ENCODE data around the gene MOB4.

MOB4 gene

DNA sequence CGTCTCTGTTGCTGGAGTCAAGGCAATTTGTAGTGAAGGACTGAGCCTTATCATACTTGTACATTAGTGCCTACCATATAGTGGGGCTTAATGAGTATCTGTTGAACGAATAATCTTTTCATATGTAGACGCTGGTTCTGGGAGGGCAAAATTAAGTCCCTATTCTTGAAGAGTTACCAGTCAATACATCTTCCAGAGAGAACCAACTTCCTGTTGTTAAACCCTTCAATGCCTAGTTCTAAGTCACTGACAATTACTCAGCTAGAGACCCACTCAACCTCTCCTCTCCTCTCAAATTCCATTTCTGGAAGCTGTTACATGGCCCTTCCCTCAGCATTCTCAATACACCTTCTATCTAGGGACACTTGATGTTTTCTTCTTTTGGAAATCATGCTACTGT lies 1.1 kb upstream of the MOB4 start:
- TF ChIP-seq, protein P1, sequence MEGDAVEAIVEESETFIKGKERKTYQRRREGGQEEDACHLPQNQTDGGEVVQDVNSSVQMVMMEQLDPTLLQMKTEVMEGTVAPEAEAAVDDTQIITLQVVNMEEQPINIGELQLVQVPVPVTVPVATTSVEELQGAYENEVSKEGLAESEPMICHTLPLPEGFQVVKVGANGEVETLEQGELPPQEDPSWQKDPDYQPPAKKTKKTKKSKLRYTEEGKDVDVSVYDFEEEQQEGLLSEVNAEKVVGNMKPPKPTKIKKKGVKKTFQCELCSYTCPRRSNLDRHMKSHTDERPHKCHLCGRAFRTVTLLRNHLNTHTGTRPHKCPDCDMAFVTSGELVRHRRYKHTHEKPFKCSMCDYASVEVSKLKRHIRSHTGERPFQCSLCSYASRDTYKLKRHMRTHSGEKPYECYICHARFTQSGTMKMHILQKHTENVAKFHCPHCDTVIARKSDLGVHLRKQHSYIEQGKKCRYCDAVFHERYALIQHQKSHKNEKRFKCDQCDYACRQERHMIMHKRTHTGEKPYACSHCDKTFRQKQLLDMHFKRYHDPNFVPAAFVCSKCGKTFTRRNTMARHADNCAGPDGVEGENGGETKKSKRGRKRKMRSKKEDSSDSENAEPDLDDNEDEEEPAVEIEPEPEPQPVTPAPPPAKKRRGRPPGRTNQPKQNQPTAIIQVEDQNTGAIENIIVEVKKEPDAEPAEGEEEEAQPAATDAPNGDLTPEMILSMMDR (IDR thresholded peaks at IDR 0.05): no peak
- no peak for DNase-seq (ENCODE audit: low spot score)
- Histone ChIP-seq H3K27ac (peak overlapping the region; percentile 94 to 98), H3K4me3 (peak overlapping the region; percentile 98)

DNA sequence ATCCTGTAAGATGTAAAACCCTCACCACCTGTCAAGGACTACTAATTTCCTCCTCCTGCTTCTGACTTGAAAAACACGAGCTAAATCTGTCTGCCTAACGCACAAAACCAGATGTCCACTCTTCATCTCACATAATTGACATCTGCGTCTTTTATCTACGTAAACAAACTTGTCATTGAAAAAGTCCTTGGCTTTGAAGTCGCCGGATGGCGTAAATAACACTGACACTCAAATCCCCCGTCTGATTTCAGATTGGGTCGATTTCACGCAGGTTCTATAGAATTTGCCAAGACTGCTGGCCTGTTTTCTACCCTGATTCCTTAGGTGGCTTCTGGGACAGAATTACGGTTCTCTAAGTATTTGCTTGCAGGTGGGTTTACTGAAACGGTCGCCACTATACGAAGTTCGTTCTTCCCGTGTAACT lies 539 bp upstream of the MOB4 start:
- H3K4me3 ChIP-seq: peak overlapping the region; percentile 98
- TF ChIP-seq, protein P1 (IDR thresholded peaks at IDR 0.05): no peak
- no peak for DNase-seq (ENCODE audit: low spot score)
- H3K27ac ChIP-seq: peak overlapping the region; percentile 94 to 98

DNA sequence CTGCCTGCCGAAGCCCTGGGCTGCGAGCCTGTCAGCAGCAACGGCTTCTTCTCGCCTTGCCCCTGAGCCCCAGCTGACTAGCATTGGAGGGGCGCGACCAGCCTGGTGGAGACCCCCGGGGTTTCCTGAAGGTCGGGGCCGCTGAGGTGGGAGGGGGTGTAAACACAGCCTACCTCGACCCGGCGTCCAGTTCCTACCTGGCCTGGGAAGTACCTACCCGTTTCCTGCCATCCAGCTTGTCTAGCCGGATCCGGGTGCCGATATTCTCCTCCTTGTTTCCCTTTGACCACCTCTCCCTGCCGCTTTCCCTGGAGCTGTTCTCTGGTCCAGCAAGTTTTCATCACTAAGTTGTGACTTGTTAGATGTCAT lies 511 bp downstream of the MOB4 start:
- H3K4me3 ChIP-seq: peak overlapping the region; percentile 98
- DNase-seq (ENCODE audit: low spot score): peak; percentile 81
- TF ChIP-seq, protein P1 (IDR thresholded peaks at IDR 0.05): no peak
- H3K27ac ChIP-seq: peak overlapping the region; percentile 94 to 98

DNA sequence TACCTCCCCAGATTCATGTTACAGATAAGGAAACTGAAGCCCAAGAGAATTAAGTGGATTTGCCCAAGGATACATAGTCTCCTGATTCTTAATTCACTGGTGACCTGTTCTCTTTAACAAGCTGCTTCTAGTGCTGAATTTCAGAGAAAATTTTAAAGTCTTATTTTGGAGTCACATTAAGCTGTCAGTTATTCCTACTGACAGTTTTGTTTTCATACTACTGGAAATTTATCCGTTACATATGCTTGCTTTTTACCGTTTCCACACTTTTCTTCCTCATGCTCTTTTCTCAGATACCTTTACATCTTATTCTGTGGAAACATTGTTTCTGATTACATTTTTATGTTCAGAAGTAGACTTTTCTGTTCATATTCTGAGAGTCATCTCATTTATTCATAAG lies 1.3 kb downstream of the MOB4 start:
- peak overlapping the region; percentile 98 for H3K4me3 ChIP-seq
- TF ChIP-seq, protein P1 (IDR thresholded peaks at IDR 0.05): no peak
- H3K27ac ChIP-seq: peak overlapping the region in 1 of 2 donors; percentile 94
- no peak for DNase-seq (ENCODE audit: low spot score)

DNA sequence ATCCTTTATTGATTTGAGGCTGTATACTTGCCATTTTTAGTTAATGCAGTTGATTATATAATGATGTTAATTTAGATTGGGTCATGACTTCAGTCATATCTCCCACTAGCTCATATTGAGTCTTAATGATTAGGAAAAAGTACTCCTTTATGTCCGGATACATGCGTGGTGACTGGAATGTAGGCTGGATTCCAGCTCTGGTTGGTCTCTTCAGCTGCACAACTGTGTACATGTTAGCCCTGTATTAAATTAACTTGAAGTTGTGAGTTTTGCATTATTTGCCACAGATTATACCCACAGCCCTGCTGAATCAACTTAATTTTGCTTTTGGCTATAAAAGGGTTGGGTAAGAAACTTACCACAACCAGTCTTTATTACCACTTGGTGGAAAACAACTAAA lies 22.5 kb downstream of the MOB4 start:
- no peak overlapping the region for H3K27ac ChIP-seq
- TF ChIP-seq, protein P1 (IDR thresholded peaks at IDR 0.05): no peak
- no peak overlapping the region for H3K4me3 ChIP-seq
- no peak for DNase-seq (ENCODE audit: low spot score)

DNA sequence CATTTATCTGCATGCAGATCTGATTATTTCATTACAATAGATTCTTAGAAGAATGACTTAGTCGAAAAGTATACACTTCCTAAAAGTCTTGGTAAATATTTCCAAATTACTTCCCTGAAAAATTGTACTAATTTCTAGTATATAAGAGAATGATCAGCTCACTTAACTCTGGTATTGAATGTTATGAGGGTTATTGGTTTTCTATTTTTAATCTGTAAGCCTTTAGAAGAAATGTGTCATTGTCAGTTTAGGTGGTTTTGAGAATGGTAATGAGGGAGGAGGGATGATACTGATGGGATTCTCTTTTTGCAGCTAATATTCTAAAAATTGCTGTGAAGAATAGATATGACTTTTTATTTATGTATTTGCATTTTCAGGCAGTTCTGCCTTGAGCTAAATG lies 23.9 kb downstream of the MOB4 start:
- no peak overlapping the region for H3K4me3 ChIP-seq
- no peak for DNase-seq (ENCODE audit: low spot score)
- TF ChIP-seq, protein P1 (IDR thresholded peaks at IDR 0.05): no peak
- no peak overlapping the region for H3K27ac ChIP-seq

DNA sequence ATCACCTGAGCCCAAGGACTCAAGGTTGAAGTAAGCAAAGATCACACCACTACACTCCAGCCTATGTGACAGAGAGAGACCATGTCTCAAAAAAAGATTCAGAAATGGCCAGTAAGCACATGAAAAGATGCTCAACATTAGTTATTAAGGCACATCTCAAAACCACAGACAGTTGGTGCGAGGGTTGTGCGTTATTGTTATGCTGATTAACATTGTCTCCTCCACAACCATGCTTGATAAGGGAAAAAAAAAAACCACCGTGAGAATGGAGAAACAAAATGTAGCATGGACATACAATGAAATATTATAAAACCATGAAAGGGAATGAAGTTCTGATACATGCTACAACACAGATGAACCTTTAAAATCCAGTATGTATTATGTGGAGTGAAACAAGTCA lies 27.3 kb downstream of the MOB4 start:
- no peak overlapping the region for H3K4me3 ChIP-seq
- TF ChIP-seq, protein P1 (IDR thresholded peaks at IDR 0.05): no peak
- no peak overlapping the region for H3K27ac ChIP-seq
- DNase-seq (ENCODE audit: low spot score): no peak
